ENCODE data around the gene CDKN2B-AS1.

The CDKN2B-AS1 gene

DNA sequence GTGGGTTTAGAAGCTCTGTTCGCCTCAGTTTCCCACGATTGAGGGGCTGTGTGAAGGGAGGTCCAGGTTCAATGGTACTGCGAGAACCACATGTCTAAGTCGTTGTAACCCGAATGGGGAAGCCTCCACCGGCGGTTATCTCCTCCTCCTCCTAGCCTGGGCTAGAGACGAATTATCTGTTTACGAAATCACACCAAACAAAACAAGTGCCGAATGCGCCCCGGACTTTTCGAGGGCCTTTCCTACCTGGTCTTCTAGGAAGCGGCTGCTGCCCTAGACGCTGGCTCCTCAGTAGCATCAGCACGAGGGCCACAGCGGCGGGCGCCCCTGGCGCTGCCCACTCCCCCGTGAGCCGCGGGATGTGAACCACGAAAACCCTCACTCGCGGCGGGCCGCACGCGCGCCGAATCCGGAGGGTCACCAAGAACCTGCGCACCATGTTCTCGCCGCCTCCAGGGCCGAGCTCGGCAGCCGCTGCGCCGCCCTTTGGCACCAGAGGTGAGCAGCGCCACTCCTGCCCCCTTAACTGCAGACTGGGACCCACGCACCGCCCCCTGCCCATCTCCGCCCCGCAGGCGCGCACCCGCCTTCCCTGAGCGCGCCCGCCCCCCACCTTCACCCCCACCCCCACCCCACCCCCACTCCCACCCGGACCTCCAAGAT, 567 bp upstream of the CDKN2B-AS1 start, which contains the start of gene CDKN2A:
Gene CDKN2A (minus strand): TSS at position 500 of the 663 bp plus-strand sequence.
- Histone ChIP-seq H3K18ac (ENCODE audit: low read length) (peak within 1 kb of the TSS; percentile 46), H3K4me3 (ENCODE audit: low read length in 2 of 2) (peak within 1 kb of the TSS; percentile 52 to 76), H3K4me1 (ENCODE audit: control insufficient read depth in 2 of 2, insufficient read depth in 1 of 2, low read depth in 1 of 2, low read length in 2 of 2) (peaks cover 6 to 16% of the 10 kb centered on the region in 2 donors), H3K27me3 (ENCODE audit: control insufficient read depth in 3 of 3, insufficient read depth in 3 of 3, low read depth in 1 of 3, low read length in 3 of 3) (peaks cover 27 to 98% (median 64%) of the 10 kb centered on the region in 3 experiments), H3K79me1 (ENCODE audit: low read depth, low read length) (no peaks in the 10 kb centered on the region), H2BK5ac (ENCODE audit: low read length) (peak within 1 kb of the TSS; percentile 3), H4K8ac (ENCODE audit: low read depth, low read length) (no peak within 1 kb of the TSS), H3K4me2 (ENCODE audit: insufficient read depth, low read length, poor library complexity, severe bottlenecking) (peak within 1 kb of the TSS; percentile 95), H2AFZ (ENCODE audit: low read length) (peak within 1 kb of the TSS; percentile 93), H3K27ac (replicated peaks; ENCODE audit: low read length) (no peak within 1 kb of the TSS), H4K91ac (ENCODE audit: low read depth, low read length, poor library complexity) (no peak within 1 kb of the TSS), H3K36me3 (replicated peaks in 1 of 2; ENCODE audit: control insufficient read depth in 2 of 2, insufficient read depth in 2 of 2, low read length in 2 of 2) (no peaks in the 10 kb centered on the region), H3K9me3 (replicated peaks in 1 of 2; ENCODE audit: control insufficient read depth in 2 of 2, insufficient read depth in 1 of 2, low read depth in 1 of 2, low read length in 2 of 2) (peaks cover 0 to 6% of the 10 kb centered on the region in 2 donors), H2BK120ac (ENCODE audit: low read depth, low read length) (no peak within 1 kb of the TSS), H3K23ac (ENCODE audit: low read depth, low read length, poor library complexity) (no peak within 1 kb of the TSS), H3K4ac (ENCODE audit: low read length) (no peak within 1 kb of the TSS), H3K14ac (ENCODE audit: low read length) (no peak within 1 kb of the TSS), H2BK15ac (ENCODE audit: low read length) (no peak within 1 kb of the TSS), H3K9ac (ENCODE audit: low read depth, low read length, poor library complexity) (peak within 1 kb of the TSS; percentile 18), H2BK12ac (ENCODE audit: low read length) (no peak within 1 kb of the TSS), H2AK5ac (ENCODE audit: low read depth, low read length) (no peak within 1 kb of the TSS)
- DNase-seq (ENCODE audit: low spot score): no peak
- WGBS, 2 donors (ENCODE audit: extremely low coverage in 2 of 2, insufficient read length in 2 of 2, insufficient replicate concordance in 1 of 2): no CpG with 5 or more reads among the region's 53 CpGs

DNA sequence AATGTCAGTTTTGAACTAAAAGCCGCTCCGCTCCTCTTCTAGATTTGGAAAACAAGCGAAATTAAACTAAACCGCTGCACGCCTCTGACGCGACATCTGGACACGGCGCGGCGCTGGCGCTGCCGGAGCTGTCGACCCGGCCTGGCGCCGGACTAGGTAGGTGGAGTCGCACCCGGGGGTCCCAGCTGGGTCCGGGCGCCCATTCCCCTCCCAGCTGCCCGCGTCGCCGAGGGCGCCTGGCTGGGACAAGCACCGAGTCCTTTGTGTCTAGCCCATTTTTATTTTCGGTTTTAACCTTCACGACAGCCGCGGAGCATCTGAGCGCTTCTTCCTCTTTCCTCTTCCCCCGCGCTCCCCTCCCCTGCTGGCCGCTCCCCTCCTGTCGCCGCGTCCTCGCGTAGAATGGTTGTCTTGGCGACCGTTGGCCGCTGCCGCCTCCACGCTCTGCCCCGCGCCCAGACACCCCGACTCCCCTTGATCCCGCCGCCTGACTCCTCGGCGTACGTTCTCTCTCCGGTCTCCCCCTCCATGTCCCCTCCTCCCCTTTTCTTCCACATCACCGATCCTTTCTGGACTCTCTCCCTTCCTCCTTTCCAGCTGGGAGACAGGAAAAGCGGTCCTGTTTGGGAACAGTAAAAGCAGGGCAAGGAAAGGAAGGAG, 545 bp downstream of the CDKN2B-AS1 start:
- H3K9ac ChIP-seq (ENCODE audit: low read depth, low read length, poor library complexity): no peak overlapping the region
- H4K8ac ChIP-seq (ENCODE audit: low read depth, low read length): no peak overlapping the region
- peak overlapping the region; percentile 52 to 76 for H3K4me3 ChIP-seq (ENCODE audit: low read length in 2 of 2)
- H3K27me3 ChIP-seq (ENCODE audit: control insufficient read depth in 3 of 3, insufficient read depth in 3 of 3, low read depth in 1 of 3, low read length in 3 of 3): peaks cover 18 to 98% (median 53%) of the 10 kb centered on the region in 3 experiments
- H3K23ac ChIP-seq (ENCODE audit: low read depth, low read length, poor library complexity): no peak overlapping the region
- H2BK12ac ChIP-seq (ENCODE audit: low read length): no peak overlapping the region
- no peak overlapping the region for H2BK120ac ChIP-seq (ENCODE audit: low read depth, low read length)
- DNase-seq (ENCODE audit: low spot score): no peak
- no peak overlapping the region for H3K18ac ChIP-seq (ENCODE audit: low read length)
- no peak overlapping the region for H2BK5ac ChIP-seq (ENCODE audit: low read length)
- no peak overlapping the region for H2BK15ac ChIP-seq (ENCODE audit: low read length)
- H3K14ac ChIP-seq (ENCODE audit: low read length): no peak overlapping the region
- H3K27ac ChIP-seq (replicated peaks; ENCODE audit: low read length): no peak overlapping the region
- no CpG with 5 or more reads among the region's 56 CpGs for WGBS, 2 donors (ENCODE audit: extremely low coverage in 2 of 2, insufficient read length in 2 of 2, insufficient replicate concordance in 1 of 2)
- H3K4me2 ChIP-seq (ENCODE audit: insufficient read depth, low read length, poor library complexity, severe bottlenecking): peak overlapping the region; percentile 95
- H3K36me3 ChIP-seq (replicated peaks in 1 of 2; ENCODE audit: control insufficient read depth in 2 of 2, insufficient read depth in 2 of 2, low read length in 2 of 2): no peaks in the 10 kb centered on the region
- H3K4me1 ChIP-seq (ENCODE audit: control insufficient read depth in 2 of 2, insufficient read depth in 1 of 2, low read depth in 1 of 2, low read length in 2 of 2): peaks cover 6 to 16% of the 10 kb centered on the region in 2 donors
- no peaks in the 10 kb centered on the region for H3K9me3 ChIP-seq (replicated peaks in 1 of 2; ENCODE audit: control insufficient read depth in 2 of 2, insufficient read depth in 1 of 2, low read depth in 1 of 2, low read length in 2 of 2)
- H3K4ac ChIP-seq (ENCODE audit: low read length): no peak overlapping the region
- H4K91ac ChIP-seq (ENCODE audit: low read depth, low read length, poor library complexity): no peak overlapping the region
- H2AK5ac ChIP-seq (ENCODE audit: low read depth, low read length): no peak overlapping the region
- no peaks in the 10 kb centered on the region for H3K79me1 ChIP-seq (ENCODE audit: low read depth, low read length)
- peak overlapping the region; percentile 93 for H2AFZ ChIP-seq (ENCODE audit: low read length)

DNA sequence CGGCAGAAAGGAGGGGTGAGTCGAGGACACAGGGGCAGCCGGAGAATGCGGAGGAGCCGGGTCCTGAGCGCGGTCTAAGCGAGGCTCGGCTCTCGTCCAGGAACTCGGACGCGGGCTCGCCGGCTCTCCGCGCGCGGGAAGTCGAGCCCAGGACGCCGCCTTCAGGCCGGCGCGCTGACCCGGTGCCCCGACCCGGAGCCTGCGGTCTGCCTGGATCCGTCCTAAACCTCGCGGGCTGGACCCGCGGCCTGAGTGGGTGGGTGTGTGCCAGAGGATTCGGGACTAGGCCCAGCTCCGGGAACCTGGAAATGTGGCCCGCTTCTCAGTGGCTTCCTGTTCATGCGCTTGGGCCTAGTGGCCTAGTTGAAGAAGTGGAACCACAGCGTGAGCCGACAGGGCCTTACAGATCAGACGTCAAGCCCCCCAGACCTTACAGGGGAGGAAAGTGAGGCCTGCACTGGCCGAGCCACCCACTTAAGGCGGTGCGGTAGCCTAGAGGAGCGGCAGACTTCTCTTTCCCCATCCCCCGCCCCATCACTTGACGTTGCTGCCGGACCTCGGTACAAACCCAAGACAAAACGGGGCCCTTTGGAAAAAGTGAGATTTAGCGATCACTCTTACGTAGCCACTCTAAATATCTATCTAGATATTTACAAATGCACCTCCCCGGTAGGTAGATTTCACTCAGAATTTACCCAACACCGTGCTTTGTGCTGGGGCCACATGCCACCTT, 1.2 kb downstream of the CDKN2B-AS1 start:
- peak overlapping the region; percentile 32 for H3K18ac ChIP-seq (ENCODE audit: low read length)
- H3K36me3 ChIP-seq (replicated peaks in 1 of 2; ENCODE audit: control insufficient read depth in 2 of 2, insufficient read depth in 2 of 2, low read length in 2 of 2): no peaks in the 10 kb centered on the region
- H3K4me1 ChIP-seq (ENCODE audit: control insufficient read depth in 2 of 2, insufficient read depth in 1 of 2, low read depth in 1 of 2, low read length in 2 of 2): peaks cover 6 to 16% of the 10 kb centered on the region in 2 donors
- H3K9ac ChIP-seq (ENCODE audit: low read depth, low read length, poor library complexity): no peak overlapping the region
- peak overlapping the region; percentile 93 for H2AFZ ChIP-seq (ENCODE audit: low read length)
- H2BK15ac ChIP-seq (ENCODE audit: low read length): no peak overlapping the region
- H3K79me1 ChIP-seq (ENCODE audit: low read depth, low read length): no peaks in the 10 kb centered on the region
- no peak overlapping the region for H4K91ac ChIP-seq (ENCODE audit: low read depth, low read length, poor library complexity)
- peaks cover 17 to 98% (median 51%) of the 10 kb centered on the region in 3 experiments for H3K27me3 ChIP-seq (ENCODE audit: control insufficient read depth in 3 of 3, insufficient read depth in 3 of 3, low read depth in 1 of 3, low read length in 3 of 3)
- H2BK12ac ChIP-seq (ENCODE audit: low read length): no peak overlapping the region
- no peak overlapping the region for H4K8ac ChIP-seq (ENCODE audit: low read depth, low read length)
- H3K4me3 ChIP-seq (ENCODE audit: low read length in 2 of 2): peak overlapping the region; percentile 52 to 76
- H3K4me2 ChIP-seq (ENCODE audit: insufficient read depth, low read length, poor library complexity, severe bottlenecking): peak overlapping the region; percentile 95
- no peak overlapping the region for H3K27ac ChIP-seq (replicated peaks; ENCODE audit: low read length)
- no peak overlapping the region for H3K14ac ChIP-seq (ENCODE audit: low read length)
- peak overlapping the region; percentile 76 for H3K23ac ChIP-seq (ENCODE audit: low read depth, low read length, poor library complexity)
- no peaks in the 10 kb centered on the region for H3K9me3 ChIP-seq (replicated peaks in 1 of 2; ENCODE audit: control insufficient read depth in 2 of 2, insufficient read depth in 1 of 2, low read depth in 1 of 2, low read length in 2 of 2)
- no peak overlapping the region for H3K4ac ChIP-seq (ENCODE audit: low read length)
- no peak for DNase-seq (ENCODE audit: low spot score)
- no CpG with 5 or more reads among the region's 54 CpGs for WGBS, 2 donors (ENCODE audit: extremely low coverage in 2 of 2, insufficient read length in 2 of 2, insufficient replicate concordance in 1 of 2)
- H2BK120ac ChIP-seq (ENCODE audit: low read depth, low read length): no peak overlapping the region
- H2AK5ac ChIP-seq (ENCODE audit: low read depth, low read length): no peak overlapping the region
- H2BK5ac ChIP-seq (ENCODE audit: low read length): no peak overlapping the region

DNA sequence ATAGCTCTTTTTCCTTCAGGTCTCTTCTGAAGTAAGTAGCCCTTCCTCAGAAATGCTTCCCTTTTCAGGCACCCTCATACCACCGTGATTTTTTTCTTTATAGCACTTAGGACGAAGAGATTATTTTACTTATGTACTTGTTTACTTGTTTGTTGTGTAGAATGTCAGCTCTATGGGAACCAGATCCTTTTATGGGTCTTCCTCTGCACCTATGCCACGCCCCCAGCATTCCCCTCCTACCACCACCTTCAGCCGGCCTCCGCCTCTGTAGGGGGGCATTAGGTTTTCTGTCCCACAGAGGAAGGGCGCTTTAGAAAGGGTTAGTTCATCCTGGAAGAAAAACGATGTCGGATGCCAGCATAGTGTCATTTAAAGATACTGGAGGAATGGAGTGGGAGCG, 1.8 kb downstream of the CDKN2B-AS1 start:
- Histone ChIP-seq H3K4me1 (ENCODE audit: control insufficient read depth in 2 of 2, insufficient read depth in 1 of 2, low read depth in 1 of 2, low read length in 2 of 2) (peaks cover 6 to 16% of the 10 kb centered on the region in 2 donors), H2BK5ac (ENCODE audit: low read length) (no peak overlapping the region), H2BK120ac (ENCODE audit: low read depth, low read length) (no peak overlapping the region), H3K36me3 (replicated peaks in 1 of 2; ENCODE audit: control insufficient read depth in 2 of 2, insufficient read depth in 2 of 2, low read length in 2 of 2) (no peaks in the 10 kb centered on the region), H3K79me1 (ENCODE audit: low read depth, low read length) (no peaks in the 10 kb centered on the region), H3K14ac (ENCODE audit: low read length) (no peak overlapping the region), H4K91ac (ENCODE audit: low read depth, low read length, poor library complexity) (no peak overlapping the region), H2AFZ (ENCODE audit: low read length) (no peak overlapping the region), H3K4ac (ENCODE audit: low read length) (no peak overlapping the region), H4K8ac (ENCODE audit: low read depth, low read length) (no peak overlapping the region), H3K9me3 (replicated peaks in 1 of 2; ENCODE audit: control insufficient read depth in 2 of 2, insufficient read depth in 1 of 2, low read depth in 1 of 2, low read length in 2 of 2) (no peaks in the 10 kb centered on the region), H2BK12ac (ENCODE audit: low read length) (no peak overlapping the region), H3K23ac (ENCODE audit: low read depth, low read length, poor library complexity) (no peak overlapping the region), H2AK5ac (ENCODE audit: low read depth, low read length) (no peak overlapping the region), H3K18ac (ENCODE audit: low read length) (no peak overlapping the region), H3K9ac (ENCODE audit: low read depth, low read length, poor library complexity) (no peak overlapping the region), H3K4me3 (ENCODE audit: low read length in 2 of 2) (no peak overlapping the region), H3K4me2 (ENCODE audit: insufficient read depth, low read length, poor library complexity, severe bottlenecking) (no peak overlapping the region), H3K27me3 (ENCODE audit: control insufficient read depth in 3 of 3, insufficient read depth in 3 of 3, low read depth in 1 of 3, low read length in 3 of 3) (peaks cover 17 to 98% (median 47%) of the 10 kb centered on the region in 3 experiments), H3K27ac (replicated peaks; ENCODE audit: low read length) (no peak overlapping the region), H2BK15ac (ENCODE audit: low read length) (no peak overlapping the region)
- no peak for DNase-seq (ENCODE audit: low spot score)
- no CpG with 5 or more reads among the region's 9 CpGs for WGBS, 2 donors (ENCODE audit: extremely low coverage in 2 of 2, insufficient read length in 2 of 2, insufficient replicate concordance in 1 of 2)
